Ascending aorta (tissue), 2 donors: Measurements from ENCODE around the gene CYGB. TPM values are rescaled to one million over a fixed set of nuclear protein-coding genes. Genes with fewer than 3 reads are reported as not detected.

Source experiments
- DNase-seq, 2 donors: peaks; one replicate each; pipeline ENCODE4 v3.0.0-alpha.2; 2019; ENCODE audit warnings: low spot score in 2 of 2
- H3K27ac ChIP-seq, 2 donors: fragments of 200-600 bp; sonication (generic); one replicate each; pipeline ENCODE4 v1.5.1; 2016 to 2017; ENCODE audit warnings: mild to moderate bottlenecking in 1 of 2
- H3K27me3 ChIP-seq: fragments of 200-600 bp; sonication (generic); one replicate; pipeline ENCODE4 v1.5.1; 2017
- H3K36me3 ChIP-seq, 2 donors: fragments of 200-600 bp; sonication (generic); one replicate each; pipeline ENCODE4 v1.5.1; 2016
- H3K4me1 ChIP-seq, 2 donors: fragments of 200-600 bp; sonication (generic); one replicate each; pipeline ENCODE4 v1.5.1; 2016 to 2017; ENCODE audit warnings: mild to moderate bottlenecking in 1 of 2
- H3K4me3 ChIP-seq, 2 donors: fragments of 200-600 bp; sonication (generic); one replicate each; pipeline ENCODE4 v1.5.1; 2016 to 2017; ENCODE audit warnings: mild to moderate bottlenecking in 1 of 2
- H3K9me3 ChIP-seq, 2 donors: fragments of 200-600 bp; sonication (generic); one replicate each; pipeline ENCODE4 v1.5.1; 2016
- intact Hi-C: fragments of 100-400 bp; cut with DNase I; formaldehyde crosslinking; loops from one replicate; pipeline ENCODE4 v1.15.1; 2023
- total RNA-seq: library from RNA; depleted of rRNA; stranded (reverse); fragments of >200 nt; gene quantifications from one replicate; pipeline ENCODE4 v1.1.0, GENCODE V29; 2016
- TF ChIP-seq, protein P1 (sequence below), 3 experiments: fragments of 200-600 bp in 2 of 3; fragments of 450-650 bp in 1 of 3; sonication (generic) in 2 of 3; IDR thresholded peaks; one replicate each; pipeline ENCODE4 v1.5.1; 2016 to 2019; ENCODE audit warnings: antibody characterized with exemption in 3 of 3, mild to moderate bottlenecking in 1 of 3, moderate library complexity in 1 of 3

The CYGB gene
- total RNA-seq, 1 donor from 2014 or later = 60.7 TPM

DNA sequence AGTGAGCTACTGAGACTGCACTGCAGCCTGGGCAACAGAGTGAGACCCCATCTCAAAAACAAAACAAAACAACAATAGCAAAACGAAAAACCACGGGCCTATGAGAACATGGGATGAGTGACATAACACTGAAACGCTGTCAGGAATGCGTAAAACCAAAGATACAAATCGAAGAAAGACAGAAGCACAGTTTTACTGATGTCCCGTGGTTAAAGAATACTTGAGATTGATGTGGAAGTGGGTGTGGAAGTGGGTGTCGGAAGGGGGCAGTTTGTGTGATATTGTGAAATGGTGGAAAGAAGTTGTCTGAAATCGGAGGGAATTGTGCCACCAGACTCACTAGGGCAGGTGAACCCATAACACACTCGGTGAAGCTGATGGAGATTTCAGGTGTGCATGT is 38.7 kb upstream of the CYGB start:
- Histone ChIP-seq H3K4me1 (no peaks in the 10 kb centered on the region), H3K27ac (no peak overlapping the region), H3K36me3 (no peaks in the 10 kb centered on the region), H3K9me3 (no peaks in the 10 kb centered on the region), H3K4me3 (no peak overlapping the region), H3K27me3 (no peaks in the 10 kb centered on the region)
- intact Hi-C loops = no loop called here
- no peak for DNase-seq
- TF ChIP-seq, protein P1, sequence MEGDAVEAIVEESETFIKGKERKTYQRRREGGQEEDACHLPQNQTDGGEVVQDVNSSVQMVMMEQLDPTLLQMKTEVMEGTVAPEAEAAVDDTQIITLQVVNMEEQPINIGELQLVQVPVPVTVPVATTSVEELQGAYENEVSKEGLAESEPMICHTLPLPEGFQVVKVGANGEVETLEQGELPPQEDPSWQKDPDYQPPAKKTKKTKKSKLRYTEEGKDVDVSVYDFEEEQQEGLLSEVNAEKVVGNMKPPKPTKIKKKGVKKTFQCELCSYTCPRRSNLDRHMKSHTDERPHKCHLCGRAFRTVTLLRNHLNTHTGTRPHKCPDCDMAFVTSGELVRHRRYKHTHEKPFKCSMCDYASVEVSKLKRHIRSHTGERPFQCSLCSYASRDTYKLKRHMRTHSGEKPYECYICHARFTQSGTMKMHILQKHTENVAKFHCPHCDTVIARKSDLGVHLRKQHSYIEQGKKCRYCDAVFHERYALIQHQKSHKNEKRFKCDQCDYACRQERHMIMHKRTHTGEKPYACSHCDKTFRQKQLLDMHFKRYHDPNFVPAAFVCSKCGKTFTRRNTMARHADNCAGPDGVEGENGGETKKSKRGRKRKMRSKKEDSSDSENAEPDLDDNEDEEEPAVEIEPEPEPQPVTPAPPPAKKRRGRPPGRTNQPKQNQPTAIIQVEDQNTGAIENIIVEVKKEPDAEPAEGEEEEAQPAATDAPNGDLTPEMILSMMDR (IDR thresholded peaks at IDR 0.05) = no peak

DNA sequence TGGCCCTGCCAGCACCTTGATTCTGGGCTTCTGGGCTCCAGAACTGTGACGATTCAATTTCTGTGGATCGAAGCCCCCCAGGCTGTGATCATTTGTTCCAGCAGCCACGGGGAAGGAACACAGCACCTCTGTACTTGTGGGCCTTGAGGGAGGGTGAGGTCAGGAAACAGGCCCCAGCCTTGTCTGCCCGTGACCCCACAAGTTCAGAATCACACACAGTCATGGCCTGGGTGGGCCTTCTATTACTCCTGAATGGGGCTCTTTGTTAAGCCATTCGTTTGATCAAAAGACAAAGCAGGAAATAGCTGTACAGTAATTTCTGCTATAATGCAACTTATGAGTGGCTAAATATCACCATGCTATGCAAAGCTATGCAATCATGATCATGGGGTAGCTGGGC is 38.1 kb upstream of the CYGB start:
- DNase-seq = no peak
- TF ChIP-seq, protein P1 (IDR thresholded peaks at IDR 0.05) = no peak
- Histone ChIP-seq H3K4me1 (no peaks in the 10 kb centered on the region), H3K27ac (no peak overlapping the region), H3K9me3 (no peaks in the 10 kb centered on the region), H3K36me3 (no peaks in the 10 kb centered on the region), H3K4me3 (no peak overlapping the region), H3K27me3 (no peaks in the 10 kb centered on the region)
- intact Hi-C loops = no loop called here

DNA sequence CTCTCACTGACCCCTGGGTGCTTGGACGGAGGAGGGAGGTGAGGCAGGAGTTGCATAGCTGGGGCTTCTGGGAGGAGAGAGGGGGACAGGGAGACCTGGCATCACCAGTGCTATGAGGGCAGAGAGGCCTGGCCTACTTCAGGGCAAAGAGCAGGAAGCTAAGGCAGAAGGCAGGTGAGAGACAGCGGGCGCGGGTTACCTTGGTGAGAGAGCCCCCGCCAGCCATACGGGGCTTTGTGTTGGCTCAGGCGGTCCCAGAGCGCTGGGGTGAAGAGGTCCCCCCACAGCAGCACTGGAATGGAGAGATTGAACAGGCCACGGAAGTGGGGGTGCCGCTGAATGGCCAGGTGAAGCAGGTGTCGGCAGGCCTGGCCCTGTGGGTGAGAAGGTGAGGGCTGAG is 36.7 kb upstream of the CYGB start:
- no peaks in the 10 kb centered on the region for H3K9me3 ChIP-seq
- no peak overlapping the region for H3K4me3 ChIP-seq
- H3K27ac ChIP-seq = no peak overlapping the region
- DNase-seq = no peak
- H3K27me3 ChIP-seq = no peaks in the 10 kb centered on the region
- intact Hi-C loops = no loop called here
- H3K36me3 ChIP-seq = no peaks in the 10 kb centered on the region
- TF ChIP-seq, protein P1 (IDR thresholded peaks at IDR 0.05) = no peak
- H3K4me1 ChIP-seq = no peaks in the 10 kb centered on the region

DNA sequence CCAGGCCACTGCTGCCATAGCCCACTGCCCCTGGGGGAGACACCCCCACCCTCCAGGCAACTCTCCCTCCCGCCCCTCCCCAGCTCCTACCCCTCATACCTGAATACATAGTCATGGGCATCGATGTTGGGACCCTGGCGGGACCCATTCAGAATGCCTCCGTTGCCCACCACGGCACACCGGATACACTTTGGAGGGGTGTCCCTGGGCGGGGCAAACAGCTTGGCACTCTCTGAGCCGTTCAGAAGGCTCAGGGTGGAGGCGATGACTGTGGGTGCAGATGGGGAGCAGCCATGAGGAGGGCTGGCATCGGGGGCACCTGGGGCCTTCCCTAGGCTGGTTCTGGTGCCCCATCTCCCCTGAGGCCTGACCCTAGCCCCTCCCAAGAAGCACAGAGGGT is 35.6 kb upstream of the CYGB start:
- Histone ChIP-seq H3K4me1 (no peaks in the 10 kb centered on the region), H3K9me3 (no peaks in the 10 kb centered on the region), H3K36me3 (no peaks in the 10 kb centered on the region), H3K27me3 (no peaks in the 10 kb centered on the region), H3K27ac (no peak overlapping the region), H3K4me3 (no peak overlapping the region)
- no peak for DNase-seq
- TF ChIP-seq, protein P1 (IDR thresholded peaks at IDR 0.05) = no peak
- intact Hi-C loops = no loop called here

DNA sequence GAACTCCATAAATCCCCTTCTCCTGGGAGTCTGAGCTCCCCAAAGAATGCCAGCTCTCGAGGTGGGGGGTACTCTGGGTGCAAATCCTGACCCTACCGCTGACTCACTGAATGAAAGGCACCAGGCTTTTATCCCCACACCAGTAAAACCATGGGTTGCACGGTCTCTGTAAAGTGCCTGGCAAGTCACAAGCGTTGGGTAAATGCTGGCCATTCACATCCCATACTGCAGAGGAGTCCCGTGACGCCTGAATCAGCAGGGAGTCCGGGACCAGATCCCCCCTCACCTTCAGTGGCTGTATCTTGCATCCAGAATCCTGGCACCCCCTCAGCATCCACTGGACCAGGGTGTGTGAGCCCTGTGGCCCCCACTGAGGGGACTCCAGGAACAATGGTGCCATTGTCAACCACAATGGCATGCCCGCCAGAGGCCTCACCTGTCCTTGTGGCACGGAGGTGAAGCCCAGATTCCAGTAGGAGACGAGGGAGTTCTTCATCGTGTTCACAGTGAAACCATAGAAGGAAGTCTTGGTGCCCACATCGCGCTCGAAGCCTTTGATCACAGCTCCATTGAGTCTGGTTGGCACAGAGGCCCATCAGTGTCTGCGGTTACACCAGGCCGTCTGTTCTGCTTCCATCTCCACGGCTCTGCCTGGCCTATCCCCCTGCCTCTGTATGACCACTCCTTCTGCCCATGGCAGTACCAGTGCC is 34.8 kb upstream of the CYGB start:
- Histone ChIP-seq H3K4me1 (no peaks in the 10 kb centered on the region), H3K9me3 (no peaks in the 10 kb centered on the region), H3K27ac (no peak overlapping the region), H3K36me3 (no peaks in the 10 kb centered on the region), H3K27me3 (no peaks in the 10 kb centered on the region), H3K4me3 (no peak overlapping the region)
- no peak for DNase-seq
- intact Hi-C loops = no loop called here
- TF ChIP-seq, protein P1 (IDR thresholded peaks at IDR 0.05) = no peak
